GM19035 (cell line): Measurements from ENCODE around the gene ZNF575.
"Not testable (repeated sequence)": the region's sequence is repeated elsewhere in the genome, so short reads cannot be mapped to it uniquely, and the experiment has no call there.

Experiments
- ATAC-seq: cut with Tn5 transposase; IDR thresholded peaks from one replicate; pipeline ENCODE4 v1.9.1; 2021; ENCODE audit not compliant: unreplicated experiment

The ZNF575 gene

GRCh38 chr19:43510713-43511112 is 22.3 kb upstream of the ZNF575 start:
- no peak for ATAC-seq

GRCh38 chr19:43511324-43511723 is 21.7 kb upstream of the ZNF575 start:
- ATAC-seq: no peak

- not testable (repeated sequence) for ATAC-seq
These were observed 20.6 kb upstream of the ZNF575 start for GRCh38 chr19:43512399-43512798.

- ATAC-seq: no peak
These were observed 14.9 kb upstream of the ZNF575 start for GRCh38 chr19:43518051-43518450.

- no peak for ATAC-seq
These were observed 13.4 kb upstream of the ZNF575 start for GRCh38 chr19:43519436-43520088.

- ATAC-seq: no peak
These were observed 10.1 kb upstream of the ZNF575 start for GRCh38 chr19:43522929-43523328.

- ATAC-seq: not testable (repeated sequence)
These were observed 9.3 kb upstream of the ZNF575 start for GRCh38 chr19:43523696-43524095.

GRCh38 chr19:43524922-43525835 is 7.8 kb upstream of the ZNF575 start:
- ATAC-seq: no peak

GRCh38 chr19:43525836-43526771 is 6.9 kb upstream of the ZNF575 start:
- ATAC-seq: no peak

- ATAC-seq: peak; percentile 72
These were observed 5.8 kb upstream of the ZNF575 start, which contains the start of gene ETHE1 for GRCh38 chr19:43526884-43527859. Gene ETHE1 (minus strand): TSS chr19:43527201. CDS start chr19:43527177, 24 bp downstream.

GRCh38 chr19:43527860-43528622 is 4.9 kb upstream of the ZNF575 start:
- ATAC-seq: no peak

- ATAC-seq: peak; percentile 9
These were observed 422 bp upstream of the ZNF575 start for GRCh38 chr19:43532571-43532961.

GRCh38 chr19:43533546-43534304 is 737 bp downstream of the ZNF575 start:
- peak; percentile 68 for ATAC-seq

- ATAC-seq: no peak
These were observed 1.4 kb downstream of the ZNF575 start for GRCh38 chr19:43534305-43534815.

- no peak for ATAC-seq
These were observed 2.1 kb downstream of the ZNF575 start for GRCh38 chr19:43534816-43535761.

GRCh38 chr19:43538922-43539321 is 5.9 kb downstream of the ZNF575 start:
- no peak for ATAC-seq

- no peak for ATAC-seq
These were observed 7.4 kb downstream of the ZNF575 start for GRCh38 chr19:43540381-43540780.
